GM18498 (cell line): Measurements from ENCODE around the gene CADPS2.

ENCODE experiments used
- ATAC-seq: cut with Tn5 transposase; IDR thresholded peaks from one replicate; pipeline ENCODE4 v1.9.1; 2021; ENCODE audit warnings: mild to moderate bottlenecking, moderate library complexity; ENCODE audit not compliant: unreplicated experiment

CADPS2 gene

DNA sequence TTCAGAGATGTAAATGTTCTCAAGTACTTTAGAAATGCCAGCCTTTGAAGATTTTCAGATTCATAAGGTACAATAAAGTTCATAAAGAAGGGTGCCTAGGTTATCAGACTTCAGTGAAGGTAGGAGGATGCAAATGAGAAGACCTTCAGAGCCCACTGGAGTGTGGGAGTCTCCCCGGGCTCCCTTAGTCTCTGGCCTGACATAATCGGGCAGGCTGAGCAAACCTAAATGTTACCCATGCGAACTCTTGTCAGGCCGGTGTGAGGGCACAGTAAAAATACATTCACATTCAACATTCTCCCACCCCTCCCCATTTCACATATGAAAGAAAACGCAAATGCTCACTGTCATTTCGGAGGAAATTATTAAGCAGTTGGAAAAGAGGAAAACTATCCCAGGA, 479.1 kb downstream of the CADPS2 start:
- ATAC-seq: no peak

DNA sequence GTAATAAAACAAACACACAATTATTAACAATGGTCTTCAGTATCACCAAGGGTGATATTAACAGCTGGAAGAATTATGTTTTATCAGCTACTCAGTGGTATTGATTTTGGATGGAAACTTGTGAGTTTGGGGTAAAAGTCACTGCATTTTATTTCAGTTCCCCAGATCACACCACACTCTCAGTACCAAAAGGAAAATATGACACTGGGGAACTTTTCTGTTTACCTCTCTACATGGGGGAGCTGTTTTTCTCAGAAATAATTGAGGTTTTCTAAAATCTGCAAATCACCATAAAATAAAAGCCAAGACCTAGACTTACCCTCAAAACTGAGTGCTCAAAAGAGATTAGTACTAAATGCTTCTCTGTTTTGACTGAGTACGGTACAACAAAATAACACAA, 483.1 kb downstream of the CADPS2 start:
- ATAC-seq: no peak

DNA sequence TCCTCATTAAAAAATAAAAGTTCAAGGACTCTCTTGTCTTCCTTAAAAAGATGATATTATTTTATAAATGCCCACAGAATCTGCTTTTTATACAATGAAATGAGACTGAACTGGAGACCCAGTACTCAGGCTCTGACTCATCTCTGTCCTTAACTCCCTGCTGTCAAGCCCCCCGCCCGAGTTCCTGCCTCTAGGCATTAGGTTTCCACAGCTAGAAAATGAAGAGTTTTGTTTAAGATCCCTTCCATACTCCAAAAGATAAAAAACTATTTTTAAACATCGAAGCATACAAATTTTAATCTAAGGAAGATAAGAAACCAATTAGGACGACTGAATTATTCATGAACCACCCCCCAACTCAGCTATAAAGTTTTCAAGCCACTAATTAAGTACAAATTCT, 484.0 kb downstream of the CADPS2 start:
- no peak for ATAC-seq

- ATAC-seq: no peak
Measured at GRCh38 chr7:122397381-122397780, 488.9 kb downstream of the CADPS2 start.

DNA sequence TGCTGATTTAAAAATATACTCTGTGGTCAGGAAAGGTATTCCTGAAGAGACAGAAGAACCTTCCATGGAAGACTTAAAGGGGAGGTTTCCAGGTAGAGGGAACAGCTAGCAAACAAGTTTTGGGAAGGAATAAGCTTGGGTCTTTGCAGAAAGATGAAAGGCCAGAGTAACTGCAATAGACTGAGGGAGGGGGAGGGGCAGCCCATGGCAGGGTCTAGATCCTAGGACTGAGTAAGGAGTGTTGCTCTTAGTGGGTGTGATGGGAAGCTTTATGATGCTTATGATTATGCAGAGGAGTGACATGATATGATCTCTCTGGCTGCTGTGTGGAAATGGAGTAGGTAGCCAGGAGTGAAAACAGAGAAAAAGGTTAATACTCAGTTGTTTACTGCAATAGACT, 491.7 kb downstream of the CADPS2 start:
- no peak for ATAC-seq

- ATAC-seq: no peak
Measured at GRCh38 chr7:122384528-122384927, 501.7 kb downstream of the CADPS2 start.

- peak; percentile 84 for ATAC-seq
Measured at GRCh38 chr7:122383934-122384333, 502.3 kb downstream of the CADPS2 start.

GRCh38 chr7:122380992-122381391, 505.3 kb downstream of the CADPS2 start:
- ATAC-seq: no peak

GRCh38 chr7:122379491-122379890, 506.8 kb downstream of the CADPS2 start:
- no peak for ATAC-seq

- ATAC-seq: no peak
Measured at GRCh38 chr7:122369756-122370155, 516.5 kb downstream of the CADPS2 start.

- ATAC-seq: no peak
Measured at GRCh38 chr7:122364761-122365280, 521.4 kb downstream of the CADPS2 start.

GRCh38 chr7:122363144-122363543, 523.1 kb downstream of the CADPS2 start:
- no peak for ATAC-seq

GRCh38 chr7:122362473-122362872, 523.8 kb downstream of the CADPS2 start:
- ATAC-seq: no peak

DNA sequence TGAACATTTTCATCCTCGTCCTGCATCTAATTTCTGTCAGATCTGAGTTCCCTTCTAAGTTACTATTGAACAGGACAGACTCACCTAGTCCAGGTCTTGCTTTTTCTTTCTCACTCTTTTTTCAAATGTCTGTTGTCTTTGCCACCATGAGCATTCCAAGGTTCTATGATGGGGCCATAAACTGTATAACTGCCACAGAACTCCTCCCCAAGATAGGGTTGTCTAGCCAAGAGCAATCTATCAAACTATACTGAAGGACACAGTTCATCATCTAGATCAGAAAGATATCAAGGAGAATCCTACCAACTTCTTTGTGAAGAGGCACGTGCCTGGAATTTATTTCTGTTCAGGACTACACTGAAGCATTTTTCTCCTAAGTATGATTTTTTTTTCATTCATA, 531.6 kb downstream of the CADPS2 start:
- no peak for ATAC-seq

DNA sequence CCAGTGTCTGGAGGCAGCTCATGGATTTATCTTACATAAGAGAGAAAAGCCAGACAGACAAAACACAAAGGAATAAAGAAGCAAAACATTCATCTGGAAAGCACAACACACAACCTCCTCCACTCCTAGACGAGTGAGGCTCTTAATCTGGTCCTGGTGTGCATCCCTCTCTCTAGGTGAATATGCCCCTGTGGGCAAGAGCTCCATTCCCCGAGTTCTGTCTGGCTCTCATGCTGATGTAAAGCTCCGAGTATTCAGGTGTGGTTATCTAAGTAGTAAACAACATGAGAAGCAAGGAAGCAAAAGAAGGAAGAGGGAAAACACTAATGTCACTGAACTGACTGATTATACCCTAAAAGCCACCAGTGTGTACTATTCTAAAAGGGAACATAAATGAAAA, 533.8 kb downstream of the CADPS2 start:
- no peak for ATAC-seq

GRCh38 chr7:122350701-122351100, 535.6 kb downstream of the CADPS2 start:
- ATAC-seq: no peak

DNA sequence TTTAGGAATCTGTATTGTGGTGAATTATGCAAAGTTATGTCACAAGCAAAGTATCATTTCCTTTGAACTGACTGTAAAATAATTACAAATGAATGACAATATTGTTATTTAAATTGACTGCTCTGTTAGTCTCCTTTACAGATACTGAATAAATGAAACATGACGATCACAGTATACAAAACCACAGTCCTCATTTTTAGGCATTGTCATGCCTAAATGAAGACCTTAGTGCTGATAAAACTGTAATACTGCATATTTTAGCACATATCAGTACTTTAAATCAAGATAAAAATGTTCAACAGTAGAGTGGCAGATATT, 542.0 kb downstream of the CADPS2 start:
- no peak for ATAC-seq

DNA sequence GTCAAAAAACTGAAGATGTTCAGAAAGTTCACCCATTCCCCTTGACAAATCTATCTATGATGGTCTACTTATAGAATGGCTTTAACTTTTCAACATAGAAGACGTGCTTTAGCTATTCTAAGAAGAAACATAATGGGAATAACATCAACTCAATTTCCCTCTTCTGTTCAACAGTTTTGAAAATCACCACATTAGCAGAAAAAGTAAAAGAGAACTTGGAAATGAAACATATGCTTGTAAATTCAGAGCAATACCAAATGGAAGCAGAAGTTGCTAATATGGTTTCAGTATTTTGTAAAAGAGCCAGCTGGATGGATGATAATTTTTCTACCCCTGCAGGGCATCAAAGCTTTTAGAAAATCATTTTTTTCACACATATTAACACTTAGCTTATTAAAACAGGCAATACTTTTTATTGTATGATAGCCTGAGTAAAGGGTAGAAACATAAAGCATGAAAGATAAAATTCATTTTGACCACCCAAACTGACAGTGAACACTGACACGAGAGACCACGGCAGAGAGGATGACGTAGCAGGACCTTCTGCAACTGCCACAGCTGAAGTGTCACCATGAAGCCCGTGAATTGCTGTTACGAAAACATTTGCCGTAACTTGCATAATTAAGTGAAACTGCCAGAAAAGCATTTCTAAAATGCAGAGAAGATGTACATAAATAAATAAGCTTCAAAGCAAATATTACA, 542.5 kb downstream of the CADPS2 start:
- no peak for ATAC-seq

GRCh38 chr7:122340427-122340826, 545.8 kb downstream of the CADPS2 start:
- ATAC-seq: no peak

- ATAC-seq: no peak
Measured at GRCh38 chr7:122339145-122339904, 546.9 kb downstream of the CADPS2 start.

GRCh38 chr7:122337011-122337410, 549.2 kb downstream of the CADPS2 start:
- ATAC-seq: no peak

GRCh38 chr7:122329145-122329802, 557.0 kb downstream of the CADPS2 start:
- no peak for ATAC-seq
